Liver (tissue), 3 donors: ENCODE data around the gene USP6NL.

ENCODE experiments used
- ATF3 ChIP-seq: IDR thresholded peaks from 2 replicates; pipeline ENCODE4 v1.6.1; 2016; ENCODE audit warnings: antibody characterized with exemption
- CTCF ChIP-seq: fragments of 150-350 bp; IDR thresholded peaks from 2 replicates; pipeline ENCODE4 v1.5.1; 2017; ENCODE audit warnings: improper control_type of control experiment, low read depth, low read length; ENCODE audit not compliant: missing input control
- FOXA1 ChIP-seq: IDR thresholded peaks from 2 replicates; pipeline ENCODE4 v1.6.1; 2016; ENCODE audit warnings: antibody characterized with exemption
- JUND ChIP-seq, 2 donors: IDR thresholded peaks; 2 replicates each; pipeline ENCODE4 v1.6.1; 2016; ENCODE audit warnings: antibody characterized with exemption in 2 of 2
- MAX ChIP-seq: IDR thresholded peaks from 2 replicates; pipeline ENCODE4 v1.6.1; 2016; ENCODE audit warnings: antibody characterized with exemption
- RXRA ChIP-seq, 2 donors: IDR thresholded peaks; 2 replicates each; pipeline ENCODE4 v1.6.1; 2017 to 2018; ENCODE audit warnings: antibody characterized with exemption in 2 of 2, mild to moderate bottlenecking in 1 of 2
- TAF1 ChIP-seq: conservative IDR thresholded peaks from 2 replicates; pipeline ENCODE4 v1.6.1; 2016; ENCODE audit warnings: antibody characterized with exemption, mild to moderate bottlenecking
- ZBTB33 ChIP-seq: IDR thresholded peaks from 2 replicates; pipeline ENCODE4 v1.6.1; 2016; ENCODE audit warnings: antibody characterized with exemption
- donor health status: healthy.
- donor health status: healthy.

- no peak for TF ChIP-seq CTCF
- TF ChIP-seq RXRA (IDR thresholded peaks at IDR 0.05) = peak in 1 of 2 donors; percentile 10
- TF ChIP-seq FOXA1 = no peak
- no peak for TF ChIP-seq ZBTB33
- TF ChIP-seq MAX = no peak
- peak; percentile 29 to 53 for TF ChIP-seq JUND (IDR thresholded peaks at IDR 0.05)
- no peak for TF ChIP-seq TAF1
- no peak for TF ChIP-seq ATF3
These were observed 72.1 kb downstream of the USP6NL start for GRCh38 chr10:11539191-11539868.
